HCT116 (cell line): ENCODE results near the gene ZNF32.

Experiments used
- CTCF ChIP-seq, 3 experiments: fragments of 200-600 bp in 1 of 3; sonication (generic) in 1 of 3; IDR thresholded peaks in 2 of 3; conservative IDR thresholded peaks in 1 of 3; 2 replicates each; pipeline ENCODE4 v1.5.1; 2012 to 2017; ENCODE audit warnings: low read depth in 2 of 3, low read length in 2 of 3, antibody characterized with exemption in 1 of 3, borderline replicate concordance in 1 of 3, control low read depth in 1 of 3, mild to moderate bottlenecking in 1 of 3, mixed read lengths in 1 of 3, mixed run types in 1 of 3, moderate library complexity in 1 of 3; ENCODE audit not compliant: insufficient read depth in 1 of 3
- EZH2phosphoT487 ChIP-seq: fragments of 200-600 bp; IDR thresholded peaks from 2 replicates; pipeline ENCODE4 v1.6.1; 2018; ENCODE audit warnings: antibody characterized with exemption, borderline replicate concordance
- POLR2A ChIP-seq: IDR thresholded peaks from 2 replicates; pipeline ENCODE4 v1.7.0; 2011; ENCODE audit warnings: borderline replicate concordance; ENCODE audit not compliant: insufficient read depth, insufficient read length; ENCODE audit errors: extremely low read depth
- REST ChIP-seq: IDR thresholded peaks from 2 replicates; pipeline ENCODE4 v1.6.1; 2012; ENCODE audit warnings: low read depth
- ZFX ChIP-seq: fragments of 450-650 bp; IDR thresholded peaks from 2 replicates; pipeline ENCODE4 v1.6.1; 2017

GRCh38 chr10:43693602-43694001 is 44.9 kb upstream of the ZNF32 start:
- no peak for TF ChIP-seq CTCF (IDR thresholded peaks at IDR 0.05 in 2 of 3, conservative IDR thresholded peaks at IDR 0.05 in 1 of 3; ENCODE audit: borderline replicate concordance in 1 of 3, insufficient read depth in 1 of 3, low read depth in 2 of 3, low read length in 2 of 3)
- TF ChIP-seq POLR2A: no peak
- TF ChIP-seq REST: no peak
- TF ChIP-seq ZFX: no peak
- TF ChIP-seq EZH2phosphoT487: no peak
